HG02884 (cell line): Measurements from ENCODE around the gene COL5A1.

Source experiments
- ATAC-seq: cut with Tn5 transposase; IDR thresholded peaks from one replicate; pipeline ENCODE4 v1.9.1; 2021; ENCODE audit warnings: mild to moderate bottlenecking, moderate library complexity; ENCODE audit not compliant: unreplicated experiment

Gene COL5A1

DNA sequence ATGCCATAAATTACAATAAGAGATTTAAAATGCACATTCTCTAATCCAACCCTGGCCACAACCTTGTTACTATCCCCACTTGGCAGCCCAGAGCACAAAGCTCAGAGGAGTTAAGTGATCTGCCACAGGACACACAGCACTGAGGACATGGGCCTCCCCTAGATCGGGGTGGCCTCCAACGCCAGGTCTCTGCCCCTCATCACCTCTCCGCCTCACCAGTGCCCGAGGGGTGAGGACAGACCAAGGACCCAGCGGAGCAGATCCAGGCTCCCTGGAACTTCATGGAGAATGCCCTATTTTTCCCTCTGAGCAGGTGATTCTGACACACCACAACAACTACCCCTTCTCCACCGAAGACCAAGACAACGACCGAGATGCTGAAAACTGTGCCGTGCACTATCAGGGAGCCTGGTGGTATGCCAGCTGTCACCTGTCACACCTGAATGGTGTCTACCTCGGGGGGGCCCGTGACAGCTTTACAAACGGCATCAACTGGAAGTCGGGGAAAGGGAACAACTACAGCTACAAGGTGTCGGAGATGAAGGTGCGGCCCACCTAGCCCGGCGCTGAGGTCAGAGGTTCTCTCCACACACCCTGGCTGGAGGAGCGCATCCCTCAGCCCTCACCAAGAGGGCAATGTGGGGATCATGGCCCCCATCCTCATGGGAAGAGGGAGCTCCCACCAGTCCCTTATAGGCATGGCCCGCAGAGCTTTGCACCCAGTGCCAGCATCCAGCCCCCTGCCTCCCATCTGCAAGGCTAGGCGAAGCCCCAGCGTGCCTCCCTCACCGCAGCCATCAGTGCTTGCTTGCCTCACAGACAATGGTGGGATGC, 226.5 kb downstream of the COL5A1 start:
- ATAC-seq, result no peak

DNA sequence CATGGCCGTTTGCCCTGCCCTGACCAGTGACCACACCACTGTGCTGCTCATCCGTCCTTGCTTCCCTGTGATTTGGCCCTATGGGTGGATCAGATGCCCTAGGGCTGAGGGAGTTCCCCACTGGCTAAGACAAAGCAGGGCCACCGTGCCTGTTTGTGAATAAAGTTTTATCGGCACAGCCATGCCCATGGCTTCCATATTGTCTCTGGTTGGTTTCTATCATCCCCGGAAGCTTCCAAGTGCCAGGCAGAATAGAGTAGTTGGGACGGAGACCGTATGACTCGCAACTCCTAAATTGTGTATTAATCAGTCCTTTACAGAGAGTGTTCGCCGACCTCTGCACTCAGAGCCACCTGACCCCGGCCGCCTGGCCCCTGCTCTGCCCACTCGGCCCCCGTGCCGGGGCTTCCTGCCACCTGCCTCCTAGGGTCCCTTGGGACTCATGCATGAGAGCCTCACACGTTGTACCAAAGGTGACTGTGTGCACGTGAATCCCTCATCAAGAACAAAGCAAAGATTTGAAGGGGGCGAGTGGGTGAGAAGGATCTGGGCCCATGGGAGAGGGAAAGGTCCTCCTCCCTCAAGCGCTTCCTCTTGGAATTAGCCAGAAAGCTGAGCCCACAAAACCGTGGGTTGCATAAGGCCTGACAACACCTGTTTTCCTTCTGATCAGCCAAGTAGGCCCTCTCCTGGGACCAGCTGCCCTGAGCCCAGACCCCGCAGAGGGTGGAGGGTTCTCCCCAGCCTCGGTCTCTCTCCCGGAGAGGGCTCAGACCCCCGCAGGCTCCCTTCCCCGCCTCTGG, 227.3 kb downstream of the COL5A1 start:
- ATAC-seq, result no peak

DNA sequence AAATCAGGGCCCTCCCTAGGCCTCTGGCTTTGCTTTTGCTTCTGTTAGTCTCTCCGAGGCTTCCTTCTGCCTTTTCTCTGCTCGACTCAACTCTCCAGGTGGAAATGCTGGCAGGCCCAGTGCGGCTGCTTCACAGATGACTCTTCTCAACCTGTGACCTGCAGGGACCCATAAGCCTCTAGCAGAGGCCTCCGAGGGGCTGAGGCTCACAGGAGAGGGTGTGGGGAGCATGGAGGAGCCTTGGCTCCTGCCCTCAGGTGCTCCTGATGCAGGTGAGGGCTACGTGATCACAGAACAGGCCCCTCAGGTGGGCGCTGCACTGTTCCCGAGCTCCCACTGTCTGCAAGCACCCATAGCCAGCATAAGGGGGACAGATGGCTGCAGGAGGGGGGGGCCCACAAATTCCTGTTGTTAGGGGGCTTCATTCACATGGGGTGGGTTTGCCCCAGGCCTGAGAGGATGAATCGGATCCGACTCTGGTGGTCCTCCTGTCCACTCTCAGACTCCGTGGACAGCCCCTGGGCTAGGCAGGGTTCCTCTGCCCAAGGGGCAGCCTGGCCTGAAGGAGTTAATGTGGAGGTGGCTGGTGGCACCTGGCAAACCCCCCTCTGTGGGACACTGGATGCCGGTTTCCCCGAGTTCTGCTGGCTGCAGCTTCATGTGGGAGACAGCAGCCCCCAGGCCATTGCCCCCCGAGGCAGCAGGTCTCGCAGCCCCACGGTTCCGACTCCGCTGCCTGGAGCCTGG, 228.1 kb downstream of the COL5A1 start:
- no peak for ATAC-seq

GRCh38 chr9:134870301-134870694, 228.7 kb downstream of the COL5A1 start:
- ATAC-seq, result no peak

DNA sequence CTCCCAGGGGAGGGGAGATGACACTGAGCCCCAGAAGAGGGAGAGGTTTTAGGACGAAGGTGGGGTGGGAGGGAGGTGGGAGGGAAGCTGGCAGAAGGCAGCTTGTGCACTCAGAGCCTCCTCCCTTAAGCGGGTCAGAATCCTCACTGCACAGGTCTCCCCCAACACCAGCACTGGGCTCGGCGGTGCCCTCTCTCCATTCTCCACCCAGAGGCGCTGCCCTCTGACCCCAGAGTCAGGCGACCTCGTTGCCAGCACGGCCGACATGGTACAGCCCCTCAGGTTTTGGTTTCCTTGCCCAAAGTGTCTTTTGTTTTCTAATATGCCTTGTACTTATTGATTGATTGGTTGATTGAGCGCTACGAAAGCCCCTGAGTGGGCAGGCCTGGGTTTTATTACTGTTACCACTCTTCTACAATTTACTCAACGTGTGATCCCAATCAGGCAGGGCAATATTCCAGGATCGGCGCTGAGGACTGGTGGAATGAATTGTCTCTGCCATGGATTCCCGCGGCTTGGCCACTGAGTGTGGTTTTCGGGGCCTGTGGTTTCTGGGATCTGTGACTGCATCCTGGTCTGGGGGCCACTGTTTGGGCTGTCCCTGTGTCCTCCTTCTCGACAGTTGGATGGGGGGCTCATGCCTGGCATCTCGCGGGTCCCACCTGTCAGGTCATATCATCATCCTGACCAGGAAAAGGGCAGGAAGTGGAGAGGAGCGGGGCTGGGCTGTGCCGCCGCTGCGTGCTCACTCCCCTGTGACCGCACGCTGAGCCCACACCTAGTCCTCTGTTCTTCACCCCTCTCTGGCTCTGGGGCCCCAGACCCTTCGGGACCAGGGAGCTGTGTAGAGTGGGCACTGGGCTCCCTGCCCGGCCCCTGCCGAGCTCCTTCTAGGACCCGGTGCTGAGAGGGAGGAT, 229.4 kb downstream of the COL5A1 start:
- no peak for ATAC-seq

GRCh38 chr9:134871697-134872340, 230.2 kb downstream of the COL5A1 start:
- no peak for ATAC-seq

DNA sequence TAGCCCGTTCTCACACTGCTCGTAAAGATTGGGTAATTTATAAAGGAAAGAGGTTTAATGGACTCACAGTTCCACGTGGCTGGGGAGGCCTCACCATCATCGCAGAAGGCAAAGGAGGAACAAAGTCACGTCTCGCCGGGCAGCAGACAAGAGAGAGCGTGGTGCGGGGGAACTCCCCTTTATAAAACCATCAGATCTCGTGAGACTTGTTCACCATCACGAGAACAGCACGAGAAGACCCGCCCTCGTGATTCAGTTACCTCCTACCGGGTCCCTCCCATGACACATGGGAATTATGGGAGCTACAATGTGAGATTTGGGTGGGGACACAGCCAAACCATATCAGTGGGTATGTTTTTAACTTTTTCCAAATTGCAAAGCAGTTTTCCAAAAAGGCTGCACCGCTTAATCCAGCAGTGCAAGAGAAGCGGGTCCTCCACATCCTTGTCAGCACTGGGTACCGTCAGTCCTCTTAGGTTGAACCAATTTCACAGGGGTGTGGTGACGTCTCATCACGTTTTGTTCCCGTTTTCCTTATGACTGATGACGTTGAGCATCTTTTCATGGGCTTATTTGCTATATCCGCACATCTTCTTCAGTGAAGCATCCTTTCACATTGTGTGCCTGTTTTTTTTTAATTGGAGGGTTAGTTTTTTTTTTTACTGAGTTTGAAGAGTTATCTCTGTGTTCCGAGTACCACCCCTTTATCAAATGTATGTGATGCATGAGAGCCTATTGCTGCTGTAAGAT, 231.1 kb downstream of the COL5A1 start:
- no peak for ATAC-seq

- ATAC-seq, result no peak
Measured at GRCh38 chr9:134875371-134875770, 233.8 kb downstream of the COL5A1 start.

- ATAC-seq, result no peak
Measured at GRCh38 chr9:134877541-134877940, 235.9 kb downstream of the COL5A1 start.

- no peak for ATAC-seq
Measured at GRCh38 chr9:134879664-134880483, 238.3 kb downstream of the COL5A1 start.

GRCh38 chr9:134880484-134881312, 239.1 kb downstream of the COL5A1 start, which contains the start of gene FCN2:
FCN2 (plus strand) TSS chr9:134880810; CDS start chr9:134880822, 12 bp downstream.
- ATAC-seq, result no peak

DNA sequence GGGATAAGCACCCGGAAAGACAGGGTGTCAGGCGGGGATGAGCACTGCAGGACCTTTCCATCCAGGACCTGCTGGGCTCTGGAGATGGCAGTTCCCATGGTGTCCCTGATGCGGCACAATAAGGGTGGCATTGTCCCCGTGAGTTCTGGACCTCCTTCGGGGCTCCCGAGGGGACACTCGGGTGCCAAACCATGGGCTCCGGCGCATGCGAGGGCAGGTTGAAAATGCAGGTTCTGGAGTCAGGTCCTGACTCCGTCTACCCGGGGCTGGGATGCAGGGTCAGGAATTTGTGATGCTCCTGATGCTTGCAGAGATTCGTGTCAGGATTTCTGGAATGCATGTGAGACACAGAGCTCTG, 239.7 kb downstream of the COL5A1 start:
- ATAC-seq, result no peak

DNA sequence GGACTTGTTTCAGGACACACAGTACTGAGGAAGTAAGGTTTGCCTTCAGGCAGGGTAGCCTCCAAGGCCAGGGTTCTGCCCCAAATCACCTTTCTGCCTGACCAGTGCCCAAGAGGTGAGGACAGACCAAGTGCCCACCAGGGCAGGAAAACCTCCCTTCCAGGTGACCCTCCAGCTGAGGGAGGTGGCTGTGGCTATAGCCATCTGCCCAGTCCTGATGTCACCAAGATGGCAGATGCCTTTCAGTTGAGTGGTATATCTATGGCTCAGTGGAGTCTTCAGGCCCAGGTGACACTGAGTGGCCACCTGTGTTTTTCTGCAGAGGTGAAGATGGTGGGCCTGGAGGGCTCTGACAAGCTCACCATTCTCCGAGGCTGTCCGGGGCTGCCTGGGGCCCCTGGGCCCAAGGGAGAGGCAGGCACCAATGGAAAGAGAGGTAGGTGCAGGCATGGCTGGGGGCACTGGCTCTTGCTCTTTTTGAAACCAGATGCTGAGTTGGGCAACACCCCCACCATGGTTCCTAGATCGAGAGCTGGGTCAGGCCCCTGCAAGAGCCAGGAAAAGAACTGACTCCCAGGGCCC, 240.7 kb downstream of the COL5A1 start:
- no peak for ATAC-seq

- ATAC-seq, result no peak
Measured at GRCh38 chr9:134883040-134883782, 241.6 kb downstream of the COL5A1 start.

DNA sequence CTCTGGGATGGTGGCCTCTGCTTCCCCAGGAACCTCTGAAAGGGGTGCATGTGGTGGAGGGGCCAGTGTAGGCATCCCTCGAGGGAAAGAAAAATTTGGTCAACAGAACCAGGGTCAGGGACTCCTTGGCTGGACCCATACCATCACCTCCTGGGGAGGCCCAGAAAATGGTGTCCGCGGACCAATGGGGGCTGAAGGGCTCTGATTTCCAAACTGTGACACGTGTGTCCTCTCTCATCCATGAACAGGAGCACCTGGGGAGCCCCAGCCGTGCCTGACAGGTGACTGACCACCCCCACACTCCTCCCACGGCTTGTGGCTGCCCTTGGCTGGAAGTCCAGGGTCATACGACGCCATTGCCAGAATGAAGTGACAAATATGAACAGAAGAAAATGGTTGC, 242.9 kb downstream of the COL5A1 start:
- ATAC-seq, result no peak

- no peak for ATAC-seq
Measured at GRCh38 chr9:134885001-134885678, 243.5 kb downstream of the COL5A1 start.
